H54 (cell line): ENCODE results near the gene SPEF1.

ENCODE experiments used
- DNase-seq: peaks from one replicate; pipeline ENCODE4 v3.0.0; 2011; ENCODE audit warnings: low spot score, mixed read lengths; ENCODE audit not compliant: insufficient read length
- FAIRE-seq: peaks from 3 replicates; lab custom pipeline; 2011; peaks lifted over from hg19 to GRCh38; lab: Jason Lieb, UNC
- POLR2A ChIP-seq: IDR thresholded peaks from 2 replicates; pipeline ENCODE4 v1.6.1; 2011; ENCODE audit warnings: low read depth, mild to moderate bottlenecking, low read length

SPEF1 gene

DNA sequence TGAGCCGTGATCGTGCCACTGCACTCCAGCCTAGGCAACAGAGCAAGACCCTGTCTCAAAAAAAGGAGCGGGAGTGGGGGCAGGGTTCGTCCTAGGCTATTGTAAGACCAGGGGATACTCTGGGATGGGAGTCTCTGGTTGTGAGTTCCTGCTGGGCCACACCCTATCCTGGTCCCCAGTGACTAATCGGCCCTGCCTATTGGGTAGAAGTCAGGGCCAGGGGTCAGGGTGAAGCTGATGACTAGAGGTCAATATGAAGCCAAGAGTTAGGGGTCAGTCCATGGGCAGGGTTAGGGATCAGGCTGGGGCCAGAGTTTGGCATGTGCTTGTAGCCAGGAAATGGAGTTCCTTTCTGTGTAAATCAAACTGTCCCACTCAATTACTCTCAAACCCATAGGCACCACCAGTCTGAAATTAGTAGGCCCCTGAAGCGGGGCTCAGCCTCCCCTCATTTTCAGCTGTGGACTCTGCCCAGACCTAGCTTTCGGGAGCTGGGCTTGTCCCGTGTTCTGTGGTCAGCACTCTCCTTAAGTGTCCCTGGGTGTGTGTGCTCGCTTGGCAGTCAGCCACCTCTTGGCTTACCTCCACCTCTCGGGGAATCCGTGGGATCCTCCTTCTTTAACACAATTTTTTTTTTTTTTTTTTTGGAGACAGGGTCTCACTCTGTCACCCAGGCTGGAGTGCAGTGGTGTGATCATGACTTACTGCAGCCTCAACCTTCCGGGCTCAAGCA is 47.0 kb downstream of the SPEF1 start:
- TF ChIP-seq POLR2A, result no peak
- no peak for FAIRE-seq
- no peak for DNase-seq

DNA sequence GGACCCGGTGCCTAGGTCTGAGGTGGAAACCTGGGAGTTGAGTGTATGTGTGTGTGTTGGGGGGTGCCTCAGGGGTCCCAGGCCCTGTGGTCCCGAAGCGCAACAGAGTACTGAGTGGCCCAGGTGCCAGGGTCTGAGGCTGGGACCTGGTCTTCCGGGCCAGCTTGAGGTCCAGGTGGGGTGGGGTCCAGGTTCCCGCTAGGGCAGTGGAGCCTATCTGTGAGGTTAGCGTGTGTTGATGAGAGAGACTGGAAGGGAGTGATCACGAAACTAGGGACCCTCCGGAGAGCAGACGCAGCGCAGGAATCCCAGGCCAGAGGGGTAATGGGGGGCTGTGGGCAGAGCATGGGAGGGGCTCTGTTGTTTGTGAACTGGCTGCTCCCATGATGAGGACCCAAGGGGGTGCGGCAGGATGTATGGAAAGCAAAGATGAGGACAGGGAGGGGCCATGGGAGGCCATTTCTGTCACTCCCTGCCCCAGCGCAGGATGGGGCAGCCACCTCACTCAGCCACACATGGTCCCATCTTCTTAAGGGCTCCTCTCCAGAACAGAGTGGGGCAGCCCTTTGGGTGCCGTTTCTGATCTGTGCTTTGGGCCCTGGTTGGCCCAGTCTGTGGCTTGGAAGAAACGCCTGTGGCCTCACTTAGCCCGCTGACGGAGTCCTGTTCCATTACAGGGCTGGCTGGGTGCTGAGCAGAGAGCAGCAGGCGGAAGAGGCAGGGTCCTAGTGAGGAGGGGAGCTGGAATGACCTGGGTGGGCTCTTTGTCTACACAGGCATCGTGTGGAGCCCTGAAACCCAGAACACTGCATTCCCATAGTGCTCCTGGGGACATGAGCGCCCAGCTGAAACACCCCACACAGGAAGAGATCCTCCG is 47.9 kb downstream of the SPEF1 start:
- no peak for TF ChIP-seq POLR2A
- DNase-seq (no peak), FAIRE-seq (no peak)

DNA sequence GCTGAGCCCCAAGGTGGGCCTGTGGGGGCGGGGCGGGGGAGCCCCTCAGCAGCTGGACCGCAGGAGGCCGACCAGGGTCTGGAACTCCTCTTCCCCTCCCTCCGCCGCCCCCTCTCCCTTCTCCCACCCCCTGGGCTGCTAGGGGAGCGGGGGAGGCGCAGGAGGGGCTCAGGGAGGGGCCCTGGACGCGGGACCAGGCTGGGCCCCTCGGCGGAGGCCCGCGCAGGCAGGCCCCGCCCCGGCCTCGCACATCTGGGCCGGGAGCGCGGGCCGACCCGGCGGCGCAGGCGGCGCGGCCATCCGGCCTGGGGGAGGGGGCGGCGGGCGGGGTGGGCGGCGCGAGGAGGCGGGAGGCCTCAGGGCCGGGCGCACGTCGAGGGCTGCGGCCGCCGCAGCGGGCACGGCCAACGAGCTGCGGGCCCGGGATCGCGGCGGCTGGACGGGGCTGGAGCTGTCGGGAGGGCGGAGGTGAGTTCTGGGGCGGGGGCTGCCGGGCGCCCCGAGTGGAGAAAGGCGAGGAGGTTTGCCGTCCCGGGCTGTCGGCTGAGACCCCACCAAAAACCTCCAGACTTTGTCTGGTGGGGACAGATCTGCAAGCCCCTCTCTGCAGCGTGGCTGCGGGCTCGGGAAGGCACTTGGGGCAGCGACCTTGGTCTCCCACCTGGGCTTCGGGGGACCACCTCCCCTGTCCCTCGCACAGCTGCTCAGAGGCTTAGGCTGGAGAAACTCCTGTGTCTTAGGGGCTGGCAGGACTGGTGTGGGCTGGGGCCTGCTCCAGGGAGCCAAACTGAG is 48.7 kb downstream of the SPEF1 start, which contains the start of gene HSPA12B:
HSPA12B (plus strand) TSS at position 359 of the 792 bp plus-strand sequence. CDS start 5,990 bp downstream, outside the sequence.
- FAIRE-seq (no peak), DNase-seq (no peak)
- TF ChIP-seq POLR2A, result no peak

DNA sequence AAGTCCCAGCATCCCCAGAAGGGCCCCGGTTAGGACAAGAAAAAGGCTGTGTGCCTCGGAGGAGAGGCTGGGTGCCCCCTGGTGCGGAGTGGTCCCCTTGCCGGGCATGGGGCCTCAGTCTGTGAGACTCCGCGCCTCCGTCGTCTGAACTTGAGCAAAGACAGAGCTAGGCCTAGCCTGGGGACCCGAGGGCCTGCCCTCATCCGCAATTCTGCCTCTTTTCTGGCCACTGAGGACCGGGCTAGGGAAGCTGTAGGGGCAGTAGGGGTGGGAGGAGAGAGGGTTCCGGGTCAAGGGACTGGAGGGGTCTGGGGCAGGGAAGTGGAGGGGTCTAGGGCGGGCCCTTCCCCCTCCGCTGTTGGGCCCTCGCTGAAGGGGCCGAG is 49.3 kb downstream of the SPEF1 start:
- FAIRE-seq, result no peak
- no peak for DNase-seq
- TF ChIP-seq POLR2A, result no peak

DNA sequence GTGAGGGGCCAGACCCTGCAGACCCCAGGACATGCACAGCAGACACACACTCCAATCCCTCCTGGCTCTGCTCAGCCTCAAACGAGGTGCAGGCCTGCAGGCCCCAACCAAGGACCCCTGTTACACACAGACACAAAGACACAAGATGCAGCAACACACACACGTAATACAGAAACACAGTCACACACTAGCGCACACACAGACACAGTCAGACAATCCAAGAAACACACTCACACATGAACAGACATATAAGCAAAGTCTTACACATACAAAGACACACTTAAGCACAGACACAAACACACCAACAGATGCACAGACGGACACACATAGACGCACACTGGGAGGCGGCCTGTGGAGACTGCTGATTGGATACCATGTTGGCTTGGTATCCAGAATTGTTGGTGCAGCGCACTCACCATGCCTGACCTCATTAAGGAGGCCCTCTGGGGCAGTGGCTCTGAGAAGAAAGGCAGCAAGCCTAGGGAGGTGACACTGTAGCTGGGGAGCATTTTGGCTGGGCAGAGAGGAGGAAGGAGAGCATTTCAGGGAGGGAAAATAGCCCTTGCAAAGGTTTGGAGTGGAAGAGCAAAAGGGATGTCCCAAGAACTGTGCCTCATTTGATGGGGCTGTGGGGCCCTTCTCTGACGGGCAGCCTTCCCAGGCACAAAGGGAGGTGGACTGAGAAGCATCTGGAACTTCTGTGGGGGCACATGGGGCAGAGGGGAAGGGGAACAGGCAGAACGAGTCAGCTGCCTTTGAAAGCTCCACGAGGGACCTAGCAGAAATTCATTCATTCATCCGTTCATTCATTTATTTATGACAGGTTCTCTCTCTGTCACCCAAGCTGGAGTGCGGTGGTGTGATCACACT is 50.2 kb downstream of the SPEF1 start:
- FAIRE-seq, result no peak
- no peak for DNase-seq
- TF ChIP-seq POLR2A, result no peak

DNA sequence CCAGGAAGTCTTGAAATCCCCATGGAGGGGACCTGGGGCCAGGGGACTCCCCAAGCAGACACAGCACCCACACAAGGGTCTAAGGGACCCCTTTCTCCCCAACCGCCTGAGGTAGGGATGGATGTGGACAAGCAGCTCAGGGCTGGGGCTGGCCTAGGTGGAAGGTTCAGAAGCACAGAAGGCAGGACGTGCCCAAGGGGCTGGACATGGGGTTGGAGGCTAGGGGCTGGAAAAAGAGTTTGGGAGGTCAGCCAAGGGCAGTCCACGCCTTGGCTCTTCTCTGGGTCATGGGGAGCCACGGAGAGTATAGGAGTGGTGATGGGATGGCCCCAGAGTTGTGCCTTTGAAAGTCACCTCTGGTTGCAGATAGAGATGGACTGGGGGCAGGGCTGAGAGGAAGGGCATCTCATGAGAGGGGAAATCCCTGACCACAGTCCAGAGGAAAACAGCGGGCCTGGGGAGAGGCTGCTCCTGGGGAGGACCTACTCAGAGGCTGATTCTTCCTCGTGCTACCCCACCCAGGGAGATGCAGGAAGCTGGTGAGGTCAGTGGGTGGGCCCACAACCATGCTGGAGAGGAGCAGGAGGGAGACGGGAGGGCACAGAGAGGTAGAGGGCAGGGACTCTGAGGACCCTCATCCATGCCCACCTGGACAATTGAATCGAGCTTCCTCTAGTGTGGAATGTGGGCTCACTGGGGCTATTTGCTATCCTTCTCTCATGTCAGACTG is 51.3 kb downstream of the SPEF1 start:
- DNase-seq, result no peak
- no peak for TF ChIP-seq POLR2A
- FAIRE-seq, result no peak

DNA sequence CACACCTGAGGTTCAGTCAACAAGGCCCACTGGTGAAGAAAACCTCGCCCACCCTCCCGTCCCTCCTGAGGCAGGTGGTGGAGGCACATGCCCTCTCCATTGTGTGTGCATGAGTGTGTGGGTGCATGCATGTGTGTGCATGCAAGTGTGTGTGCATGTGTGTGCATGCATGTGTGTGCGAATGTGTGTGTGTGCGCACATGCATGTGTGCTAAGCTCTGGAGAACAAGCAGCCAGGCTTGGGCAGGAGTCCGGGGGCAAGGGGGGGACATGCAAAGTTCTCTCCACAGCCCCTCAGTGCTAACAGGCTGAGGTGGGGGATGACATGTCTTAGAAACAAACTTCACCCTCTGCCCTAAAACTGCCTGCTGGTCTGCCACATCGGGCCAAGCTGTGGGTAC is 51.9 kb downstream of the SPEF1 start:
- FAIRE-seq (no peak), DNase-seq (no peak)
- no peak for TF ChIP-seq POLR2A

DNA sequence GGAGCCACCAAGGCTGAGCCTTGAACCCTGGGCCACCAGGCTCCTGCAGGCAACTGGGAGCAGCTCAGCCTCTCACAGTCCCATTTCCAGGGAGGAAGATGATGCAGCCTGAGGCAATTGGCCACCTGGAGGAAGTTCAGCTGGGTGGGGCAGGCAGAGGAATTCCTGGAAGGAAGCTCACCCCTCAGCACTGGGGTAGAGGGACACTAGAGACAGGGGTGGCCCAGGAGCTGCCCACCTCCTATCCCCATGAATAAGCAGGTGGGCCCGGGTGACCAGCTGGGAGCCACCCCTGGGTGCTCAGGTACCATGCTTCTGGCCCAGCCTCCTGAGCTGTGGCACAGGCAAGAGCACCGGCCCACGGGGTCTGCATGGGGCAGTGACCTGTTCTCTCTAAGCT is 52.4 kb downstream of the SPEF1 start:
- no peak for TF ChIP-seq POLR2A
- DNase-seq (no peak), FAIRE-seq (no peak)

DNA sequence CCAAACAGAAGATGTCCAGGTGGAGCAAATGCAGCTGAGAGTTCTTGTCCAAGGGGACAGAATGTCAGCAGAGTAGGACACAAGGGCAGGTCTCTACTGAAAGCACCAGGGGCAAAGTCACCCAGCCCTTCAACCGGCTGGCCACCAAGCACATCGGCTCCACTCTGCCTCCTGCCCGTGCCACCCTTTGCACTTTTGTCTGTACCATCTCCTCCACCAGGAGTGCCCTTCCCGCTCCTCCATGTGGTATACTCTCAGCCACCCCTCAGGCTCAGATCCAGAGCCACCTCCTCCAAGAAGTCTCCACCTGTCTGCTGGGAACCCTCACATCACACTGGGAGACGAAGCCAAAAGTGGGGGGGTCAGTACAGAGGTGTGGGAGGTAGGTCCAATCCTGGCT is 52.9 kb downstream of the SPEF1 start:
- no peak for FAIRE-seq

More for the DNA sequence above, 52.9 kb downstream of the SPEF1 start:
- no peak for DNase-seq
- TF ChIP-seq POLR2A, result no peak
